H9 (cell line): ENCODE data around the gene KLLN. TPM values are rescaled to one million over a fixed set of nuclear protein-coding genes. Genes with fewer than 3 reads are reported as not detected.

Experiments
- DNase-seq: peaks from one replicate; pipeline ENCODE4 v3.0.0-alpha.2; 2017
- H2AFZ ChIP-seq: one replicate; pipeline ENCODE4 v1.6.1; 2013; ENCODE audit warnings: mild to moderate bottlenecking, low read length, control low read depth, moderate library complexity
- H2AK5ac ChIP-seq: 2 replicates; pipeline ENCODE4 v1.6.1; 2013; ENCODE audit warnings: low read length, control low read depth, mixed read lengths; ENCODE audit not compliant: insufficient read length
- H2BK120ac ChIP-seq: one replicate; pipeline ENCODE4 v1.6.1; 2013; ENCODE audit warnings: low read depth, mild to moderate bottlenecking, low read length, control low read depth, inconsistent platforms; ENCODE audit not compliant: poor library complexity, severe bottlenecking
- H2BK12ac ChIP-seq: 2 replicates; pipeline ENCODE4 v1.6.1; 2013; ENCODE audit warnings: low read length, control low read depth, mixed read lengths, low read depth; ENCODE audit not compliant: insufficient read length
- H2BK15ac ChIP-seq: 2 replicates; pipeline ENCODE4 v1.6.1; 2013; ENCODE audit warnings: low read depth, low read length, control low read depth
- H2BK20ac ChIP-seq: one replicate; pipeline ENCODE4 v1.6.1; 2013; ENCODE audit warnings: low read depth, mild to moderate bottlenecking, low read length, control low read depth, inconsistent platforms; ENCODE audit not compliant: poor library complexity, severe bottlenecking
- H2BK5ac ChIP-seq: 2 replicates; pipeline ENCODE4 v1.6.1; 2013; ENCODE audit warnings: low read length, control low read depth, mixed read lengths; ENCODE audit not compliant: insufficient read length
- H3K14ac ChIP-seq: 2 replicates; pipeline ENCODE4 v1.6.1; 2013; ENCODE audit warnings: low read length, control low read depth; ENCODE audit not compliant: insufficient read depth
- H3K18ac ChIP-seq: 2 replicates; pipeline ENCODE4 v1.6.1; 2013; ENCODE audit warnings: low read depth, mild to moderate bottlenecking, mixed read lengths, low read length, control low read depth; ENCODE audit not compliant: insufficient read length
- H3K23ac ChIP-seq: 2 replicates; pipeline ENCODE4 v1.6.1; 2013; ENCODE audit warnings: low read length, control low read depth, mixed read lengths, low read depth; ENCODE audit not compliant: insufficient read length
- H3K23me2 ChIP-seq: 2 replicates; pipeline ENCODE4 v1.6.1; 2013; ENCODE audit warnings: low read depth, mild to moderate bottlenecking, mixed read lengths, low read length, control low read depth; ENCODE audit not compliant: insufficient read length, poor library complexity, severe bottlenecking
- H3K27ac ChIP-seq: 2 replicates; pipeline ENCODE4 v1.5.1; 2013; ENCODE audit warnings: low read length, control low read depth, mixed read lengths, low read depth; ENCODE audit not compliant: insufficient read length
- H3K27me3 ChIP-seq: 2 replicates; pipeline ENCODE4 v1.6.1; 2013; ENCODE audit warnings: low read length, control low read depth, inconsistent platforms; ENCODE audit not compliant: insufficient read depth
- H3K4ac ChIP-seq: 2 replicates; pipeline ENCODE4 v1.6.1; 2013; ENCODE audit warnings: low read depth, mild to moderate bottlenecking, control low read depth, inconsistent platforms, low read length, moderate library complexity
- H3K4me1 ChIP-seq: 2 replicates; pipeline ENCODE4 v1.6.1; 2013; ENCODE audit warnings: low read length, control low read depth, inconsistent platforms; ENCODE audit not compliant: insufficient read depth
- H3K4me2 ChIP-seq: 2 replicates; pipeline ENCODE4 v1.6.1; 2013; ENCODE audit warnings: low read length, control low read depth, mixed read lengths; ENCODE audit not compliant: insufficient read length, insufficient read depth
- H3K56ac ChIP-seq: 2 replicates; pipeline ENCODE4 v1.6.1; 2013; ENCODE audit warnings: low read depth, mild to moderate bottlenecking, mixed read lengths, low read length, control low read depth; ENCODE audit not compliant: insufficient read length
- H3K79me1 ChIP-seq: 2 replicates; pipeline ENCODE4 v1.6.1; 2013; ENCODE audit warnings: low read depth, mild to moderate bottlenecking, moderate library complexity, low read length, control low read depth, inconsistent platforms; ENCODE audit not compliant: insufficient read depth, poor library complexity, severe bottlenecking
- H3K79me2 ChIP-seq: 2 replicates; pipeline ENCODE4 v1.6.1; 2013; ENCODE audit warnings: low read length, control low read depth, inconsistent platforms; ENCODE audit not compliant: insufficient read depth
- H3K9ac ChIP-seq: 2 replicates; pipeline ENCODE4 v1.6.1; 2013; ENCODE audit warnings: low read length, control low read depth, mixed read lengths; ENCODE audit not compliant: insufficient read length; ENCODE audit errors: extremely low read depth
- H3K9me3 ChIP-seq: one replicate; pipeline ENCODE4 v1.6.1; 2013; ENCODE audit warnings: low read depth, low read length, inconsistent platforms; ENCODE audit not compliant: control insufficient read depth
- H3T11ph ChIP-seq: one replicate; pipeline ENCODE4 v1.6.1; 2013; ENCODE audit warnings: mild to moderate bottlenecking, low read length, control low read depth, inconsistent platforms
- H4K20me1 ChIP-seq: one replicate; pipeline ENCODE4 v1.6.1; 2013; ENCODE audit not compliant: control insufficient read depth, insufficient read length, insufficient read depth
- H4K5ac ChIP-seq: 2 replicates; pipeline ENCODE4 v1.6.1; 2013; ENCODE audit warnings: low read depth, mild to moderate bottlenecking, mixed read lengths, low read length, control low read depth; ENCODE audit not compliant: insufficient read length
- H4K8ac ChIP-seq: replicated peaks from 2 replicates; pipeline ENCODE4 v1.6.1; 2013; ENCODE audit warnings: low read length, control low read depth, mixed read lengths, low read depth; ENCODE audit not compliant: insufficient read length
- H4K91ac ChIP-seq: 2 replicates; pipeline ENCODE4 v1.6.1; 2013; ENCODE audit warnings: low read depth, mild to moderate bottlenecking, moderate library complexity, mixed read lengths, low read length, control low read depth; ENCODE audit not compliant: insufficient read length
- H3K27ac Mint-ChIP-seq, 3 experiments: 2 replicates in 2 of 3; 3 replicates in 1 of 3; pipeline ENCODE4 v1.8.0; 2020 to 2021; ENCODE audit warnings: mixed read lengths in 3 of 3, mild to moderate bottlenecking in 1 of 3, moderate library complexity in 1 of 3
- H3K27me3 Mint-ChIP-seq: 2 replicates; pipeline ENCODE4 v1.8.0; 2021; ENCODE audit warnings: low read depth, mild to moderate bottlenecking, moderate library complexity, mixed read lengths
- H3K36me3 Mint-ChIP-seq, 3 experiments: 2 replicates in 2 of 3; 3 replicates in 1 of 3; pipeline ENCODE4 v1.8.0; 2020 to 2021; ENCODE audit warnings: low read depth in 3 of 3, mixed read lengths in 3 of 3; ENCODE audit not compliant: insufficient read depth in 1 of 3
- H3K4me1 Mint-ChIP-seq, 2 experiments: 2 replicates each; pipeline ENCODE4 v1.8.0; 2020; ENCODE audit warnings: mixed read lengths in 2 of 2
- H3K4me3 Mint-ChIP-seq, 2 experiments: 2 replicates in 1 of 2; 3 replicates in 1 of 2; pipeline ENCODE4 v1.8.0; 2020 to 2021; ENCODE audit warnings: mild to moderate bottlenecking in 2 of 2, mixed read lengths in 2 of 2, moderate library complexity in 1 of 2
- H3K9me3 Mint-ChIP-seq, 2 experiments: 2 replicates in 1 of 2; 3 replicates in 1 of 2; pipeline ENCODE4 v1.8.0; 2020; ENCODE audit warnings: mild to moderate bottlenecking in 2 of 2, mixed read lengths in 2 of 2, moderate library complexity in 1 of 2
- WGBS: extraction: QIAGEN DNeasy Blood & Tissue Kit; methylation state at CpG from one replicate; pipeline ENCODE4 v1.1.7; 2013; ENCODE audit warnings: missing lambda C conversion rate, low lambda C conversion rate, mixed read lengths; ENCODE audit not compliant: insufficient read length; ENCODE audit errors: extremely low coverage; 5-methylcytosine and 5-hydroxymethylcytosine counted together
- total RNA-seq: library from RNA; stranded (reverse); gene quantifications from 2 replicates; pipeline ENCODE4 v1.2.1, GENCODE V29; 2021
- TF ChIP-seq, protein P1 (sequence below): fragments of 200-600 bp; sonication (generic); conservative IDR thresholded peaks from 3 replicates; pipeline ENCODE4 v1.8.0; 2021; ENCODE audit warnings: antibody characterized with exemption, mild to moderate bottlenecking

KLLN gene
- total RNA-seq, 1 experiment from 2014 or later: 0.79 TPM

DNA sequence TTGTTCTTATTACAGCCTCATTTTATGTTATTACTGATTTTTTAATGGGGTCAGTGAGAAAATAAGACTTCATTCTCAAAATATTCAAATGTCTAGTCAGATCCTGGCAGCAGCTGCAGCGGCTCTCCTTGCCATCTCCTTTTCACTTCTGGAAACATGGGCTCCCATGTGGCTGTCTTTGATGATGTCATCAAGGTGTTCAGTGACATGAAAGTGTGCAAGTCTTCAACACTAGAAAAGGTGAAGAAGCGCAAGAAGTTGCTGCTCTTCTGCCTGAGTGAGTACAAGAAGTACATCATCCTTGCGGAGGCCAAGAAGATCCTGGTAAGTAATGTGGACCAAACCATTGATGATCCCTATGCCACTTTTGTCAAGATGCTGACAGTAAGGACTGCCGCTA, 19.6 kb downstream of the KLLN start:
- no peak overlapping the region for H3K27ac Mint-ChIP-seq
- whole genome bisulfite sequencing: no CpG with 5 or more reads among the region's 4 CpGs

More for the DNA sequence above, 19.6 kb downstream of the KLLN start:
- no peaks in the 10 kb centered on the region for H3K79me2 ChIP-seq
- no peak overlapping the region for H2AK5ac ChIP-seq
- H3K36me3 Mint-ChIP-seq: no peaks in the 10 kb centered on the region; a peak in 1 of 7 replicates
- no peak overlapping the region for H2BK20ac ChIP-seq
- no peak overlapping the region for H3T11ph ChIP-seq
- H3K56ac ChIP-seq: no peak overlapping the region
- no peak overlapping the region for H3K4me2 ChIP-seq
- H3K79me1 ChIP-seq: no peaks in the 10 kb centered on the region
- H3K4me3 Mint-ChIP-seq: no peak overlapping the region
- H3K14ac ChIP-seq: no peak overlapping the region
- H2BK12ac ChIP-seq: no peak overlapping the region
- no peak overlapping the region for H4K5ac ChIP-seq
- H3K27me3 ChIP-seq: no peaks in the 10 kb centered on the region
- H3K27ac ChIP-seq: no peak overlapping the region
- peaks cover 2 to 3% of the 10 kb centered on the region in 2 experiments; a peak in 2 of 4 replicates for H3K4me1 Mint-ChIP-seq
- no peaks in the 10 kb centered on the region for H3K9me3 Mint-ChIP-seq
- H3K23ac ChIP-seq: no peak overlapping the region
- DNase-seq: no peak
- no peak overlapping the region for H4K91ac ChIP-seq
- no peak overlapping the region for H2BK15ac ChIP-seq
- TF ChIP-seq, protein P1, sequence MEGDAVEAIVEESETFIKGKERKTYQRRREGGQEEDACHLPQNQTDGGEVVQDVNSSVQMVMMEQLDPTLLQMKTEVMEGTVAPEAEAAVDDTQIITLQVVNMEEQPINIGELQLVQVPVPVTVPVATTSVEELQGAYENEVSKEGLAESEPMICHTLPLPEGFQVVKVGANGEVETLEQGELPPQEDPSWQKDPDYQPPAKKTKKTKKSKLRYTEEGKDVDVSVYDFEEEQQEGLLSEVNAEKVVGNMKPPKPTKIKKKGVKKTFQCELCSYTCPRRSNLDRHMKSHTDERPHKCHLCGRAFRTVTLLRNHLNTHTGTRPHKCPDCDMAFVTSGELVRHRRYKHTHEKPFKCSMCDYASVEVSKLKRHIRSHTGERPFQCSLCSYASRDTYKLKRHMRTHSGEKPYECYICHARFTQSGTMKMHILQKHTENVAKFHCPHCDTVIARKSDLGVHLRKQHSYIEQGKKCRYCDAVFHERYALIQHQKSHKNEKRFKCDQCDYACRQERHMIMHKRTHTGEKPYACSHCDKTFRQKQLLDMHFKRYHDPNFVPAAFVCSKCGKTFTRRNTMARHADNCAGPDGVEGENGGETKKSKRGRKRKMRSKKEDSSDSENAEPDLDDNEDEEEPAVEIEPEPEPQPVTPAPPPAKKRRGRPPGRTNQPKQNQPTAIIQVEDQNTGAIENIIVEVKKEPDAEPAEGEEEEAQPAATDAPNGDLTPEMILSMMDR: no peak
- no peak overlapping the region for H3K18ac ChIP-seq
- no peaks in the 10 kb centered on the region; the same call in 1 of the 2 replicates for H3K27me3 Mint-ChIP-seq
- no peak overlapping the region for H3K4ac ChIP-seq
- H3K4me1 ChIP-seq: no peaks in the 10 kb centered on the region
- no peaks in the 10 kb centered on the region for H3K9me3 ChIP-seq
- no peak overlapping the region for H2AFZ ChIP-seq
- H2BK5ac ChIP-seq: no peak overlapping the region
- no peak overlapping the region for H3K9ac ChIP-seq
- no peak overlapping the region for H4K8ac ChIP-seq
- H4K20me1 ChIP-seq: no peaks in the 10 kb centered on the region
- no peaks in the 10 kb centered on the region for H3K23me2 ChIP-seq
- no peak overlapping the region for H2BK120ac ChIP-seq
